HG02610 (cell line): ENCODE measurements around the gene EQTN.
"Not testable (repeated sequence)": the region's sequence is repeated elsewhere in the genome, so short reads cannot be mapped to it uniquely, and the experiment has no call there.

Experiments
- ATAC-seq: cut with Tn5 transposase; IDR thresholded peaks from one replicate; pipeline ENCODE4 v1.9.1; 2021; ENCODE audit warnings: mild to moderate bottlenecking, moderate library complexity; ENCODE audit not compliant: unreplicated experiment

The EQTN gene

GRCh38 chr9:27293996-27294395 lies 3.0 kb downstream of the EQTN start:
- no peak for ATAC-seq

GRCh38 chr9:27292659-27293405 lies 4.1 kb downstream of the EQTN start:
- no peak for ATAC-seq

DNA sequence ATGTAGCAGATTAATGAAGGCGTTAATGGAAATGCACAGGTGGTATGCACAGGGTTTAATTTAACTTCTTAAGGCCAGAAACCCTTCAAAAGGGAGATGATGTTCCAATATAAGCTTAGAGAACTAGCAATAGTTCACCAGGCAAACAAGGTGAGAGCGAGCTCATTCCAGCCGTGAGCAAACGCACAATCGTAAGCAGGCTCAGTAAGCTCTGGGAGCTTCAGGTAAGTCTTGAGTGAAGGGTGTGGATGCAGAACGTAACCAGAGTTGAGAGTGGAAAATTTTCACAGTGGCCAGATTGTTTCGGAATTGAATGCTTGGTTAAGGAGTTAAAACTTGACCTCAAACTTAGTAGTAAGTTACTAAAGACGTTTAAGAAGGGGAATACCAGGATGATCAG lies 5.7 kb downstream of the EQTN start:
- no peak for ATAC-seq

DNA sequence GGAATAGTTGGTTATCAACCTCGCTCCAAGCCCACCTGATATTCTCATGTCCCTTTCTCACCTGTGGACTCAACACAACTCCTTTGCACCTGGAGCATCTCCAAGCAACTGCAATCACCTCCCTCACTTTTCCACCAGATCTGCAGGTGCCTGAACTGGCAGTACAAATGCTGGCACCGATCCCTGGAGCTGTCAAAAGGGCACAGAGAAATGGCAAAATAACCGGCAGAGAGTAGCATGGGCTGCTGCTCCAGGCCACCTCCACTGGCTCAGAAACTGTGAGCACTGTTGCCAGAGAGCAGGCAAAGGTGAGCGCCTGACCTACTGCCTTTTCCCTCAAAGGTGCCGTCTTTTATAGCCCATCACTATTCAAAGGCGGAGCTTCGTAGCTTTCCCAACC lies 14.7 kb downstream of the EQTN start:
- no peak for ATAC-seq

DNA sequence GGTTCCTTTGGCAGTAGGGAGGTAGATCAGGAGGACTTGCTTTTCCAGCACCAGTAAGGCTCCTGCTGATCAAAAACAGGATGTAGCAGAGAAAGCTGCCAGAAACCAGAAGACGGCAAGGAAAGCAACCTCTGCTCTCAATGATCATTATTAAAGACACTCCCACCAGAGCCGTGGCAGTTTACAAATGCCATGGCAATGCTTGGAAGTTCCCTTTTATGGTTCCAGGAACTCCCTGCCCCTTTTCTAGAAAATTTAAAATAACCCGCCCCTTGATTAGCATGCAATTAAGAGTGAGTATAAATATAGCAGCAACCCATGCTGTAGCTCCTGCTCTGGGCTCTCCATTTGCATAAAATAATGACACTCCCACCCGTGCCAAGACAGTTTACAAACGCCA lies 16.1 kb downstream of the EQTN start:
- no peak for ATAC-seq

- no peak for ATAC-seq
Measured at GRCh38 chr9:27280249-27280648, 16.7 kb downstream of the EQTN start.

GRCh38 chr9:27279611-27280010 lies 17.3 kb downstream of the EQTN start:
- no peak for ATAC-seq

- no peak for ATAC-seq
Measured at GRCh38 chr9:27278374-27278773, 18.6 kb downstream of the EQTN start.

GRCh38 chr9:27276193-27277030 lies 20.5 kb downstream of the EQTN start:
- ATAC-seq: no peak

GRCh38 chr9:27273186-27273585 lies 23.8 kb downstream of the EQTN start:
- no peak for ATAC-seq

DNA sequence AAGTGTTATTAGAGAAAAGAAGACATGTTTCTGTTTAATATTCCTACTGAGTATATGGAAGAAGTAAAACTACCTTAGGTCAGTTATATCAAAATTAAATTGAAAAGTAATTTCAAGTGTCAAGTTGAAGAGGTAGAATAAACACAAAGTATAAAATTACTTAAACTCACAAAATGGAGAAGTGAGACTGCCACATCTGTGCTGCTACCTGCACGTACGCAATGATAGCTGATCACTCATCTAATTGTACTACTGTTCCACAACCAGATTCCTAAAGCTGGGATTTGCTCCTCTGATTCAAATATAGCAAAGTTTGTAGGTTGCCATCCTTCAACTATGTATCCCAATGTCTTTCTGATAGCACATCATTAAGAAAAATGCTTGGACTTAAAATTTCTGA lies 24.8 kb downstream of the EQTN start:
- ATAC-seq: no peak

DNA sequence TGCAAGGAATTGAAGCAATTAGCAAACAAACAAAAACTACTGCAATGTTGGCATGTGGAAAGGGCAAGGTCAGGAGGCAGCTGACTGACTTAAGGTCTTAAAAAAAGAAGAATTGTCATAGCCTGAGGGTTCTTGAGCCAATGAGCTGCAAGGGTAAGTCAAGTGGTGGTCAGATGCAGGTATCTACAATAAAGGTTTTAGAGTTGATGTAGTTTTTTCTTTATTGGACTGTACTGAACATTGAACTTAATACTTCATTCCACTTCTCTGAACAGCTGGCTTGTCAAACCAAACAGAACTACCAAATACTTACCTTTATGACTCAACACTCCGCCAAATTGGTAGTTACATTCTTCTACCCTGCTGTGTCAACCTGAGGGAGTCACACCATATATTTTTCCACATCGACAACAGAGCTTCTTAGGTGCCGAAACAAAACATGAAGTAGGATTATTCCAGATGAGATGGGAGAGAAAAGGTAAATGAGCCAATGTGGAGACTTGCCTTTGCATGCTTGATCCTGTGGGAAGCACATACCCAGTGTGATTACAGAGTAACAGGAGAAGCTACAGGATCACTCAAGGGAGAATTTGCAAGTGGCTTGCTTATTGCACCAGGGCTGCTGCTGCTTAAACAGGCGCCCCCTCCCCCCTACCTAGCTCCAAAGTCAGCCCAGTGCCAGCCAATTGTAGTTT lies 35.3 kb downstream of the EQTN start:
- ATAC-seq: no peak

GRCh38 chr9:27260789-27261516 lies 36.0 kb downstream of the EQTN start:
- ATAC-seq: no peak

- no peak for ATAC-seq
Measured at GRCh38 chr9:27258662-27259061, 38.3 kb downstream of the EQTN start.

DNA sequence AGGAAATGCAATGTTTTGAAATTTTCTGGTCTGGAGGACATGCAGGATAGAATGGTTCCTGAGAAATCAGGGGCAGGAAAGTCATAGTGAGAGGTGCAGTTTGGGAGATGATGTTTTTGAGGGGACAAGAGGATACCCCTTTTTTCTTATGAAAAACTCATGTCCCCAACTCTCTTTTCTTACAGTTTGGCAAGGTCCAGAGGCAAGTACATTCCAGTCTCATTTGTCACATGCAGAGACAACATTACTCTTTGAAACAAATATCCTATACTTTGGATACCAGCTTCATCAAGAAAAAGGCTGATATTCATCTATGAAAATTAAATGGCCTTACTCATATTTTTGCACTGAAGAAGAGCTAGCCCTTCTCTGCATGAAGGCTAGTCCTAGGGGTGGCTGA lies 48.2 kb downstream of the EQTN start:
- ATAC-seq: no peak

DNA sequence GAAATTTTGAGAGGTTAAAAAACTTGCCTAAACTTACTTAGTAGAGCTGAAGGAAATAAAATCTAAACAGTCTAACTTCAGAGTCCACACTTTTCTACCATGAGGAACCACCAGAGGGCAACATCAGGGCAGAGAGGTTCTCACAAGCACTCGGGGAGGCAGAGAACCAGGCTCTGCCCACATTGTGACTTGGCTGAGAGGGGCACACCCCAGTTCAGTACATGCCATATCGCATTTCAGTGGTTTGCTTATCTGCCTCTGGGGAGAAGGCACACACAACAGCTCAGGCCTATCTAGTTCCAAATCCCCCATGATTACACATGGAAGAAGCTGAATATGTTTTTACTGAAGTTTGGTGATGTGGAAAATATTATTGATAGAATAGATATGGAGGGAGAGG lies 49.2 kb downstream of the EQTN start:
- ATAC-seq: peak; percentile 75

DNA sequence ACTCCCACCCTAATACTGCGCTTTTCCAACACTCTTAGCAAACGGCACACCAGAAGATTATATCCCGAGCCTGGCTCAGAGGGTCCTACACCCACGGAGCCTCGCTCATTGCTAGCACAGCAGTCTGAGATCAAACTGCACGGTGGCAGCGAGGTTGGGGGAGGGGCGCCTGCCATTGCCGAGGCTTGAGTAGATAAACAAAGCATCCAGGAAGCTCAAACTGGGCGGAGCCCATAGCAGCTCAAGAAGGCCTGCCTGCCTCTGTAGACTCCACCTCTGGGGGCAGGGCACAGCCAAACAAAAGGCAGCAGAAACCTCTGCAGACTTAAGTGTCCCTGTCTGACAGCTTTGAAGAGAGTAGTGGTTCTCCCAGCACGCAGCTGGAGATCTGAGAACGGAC lies 57.3 kb downstream of the EQTN start:
- ATAC-seq: not testable (repeated sequence)
